ENCODE results near the gene ATG16L1.

The ATG16L1 gene

GRCh38 chr2:233267516-233268245, 16.2 kb downstream of the ATG16L1 start:
- WGBS, 2 experiments, result 90 to 91% methylated on average over 5 to 6 of the region's 6 CpGs
- no peak overlapping the region for H3K4me3 ChIP-seq (ENCODE audit: insufficient read depth, low read depth, low read length)
- H3K27ac ChIP-seq (ENCODE audit: insufficient read depth, low read depth, low read length, poor library complexity, severe bottlenecking), result no peak overlapping the region
- peaks cover 54% of the 10 kb centered on the region for H3K36me3 ChIP-seq (ENCODE audit: control insufficient read depth, insufficient read depth, low read length)
- no peaks in the 10 kb centered on the region for H3K9me3 ChIP-seq (ENCODE audit: control insufficient read depth, low read length)
- H3K27me3 ChIP-seq (ENCODE audit: control insufficient read depth, insufficient read depth, low read length, poor library complexity, severe bottlenecking), result no peaks in the 10 kb centered on the region
- H3K4me1 ChIP-seq (ENCODE audit: control insufficient read depth, insufficient read depth, low read length), result no peaks in the 10 kb centered on the region

GRCh38 chr2:233270366-233270765, 18.9 kb downstream of the ATG16L1 start:
- Histone ChIP-seq H3K27me3 (ENCODE audit: control insufficient read depth, insufficient read depth, low read length, poor library complexity, severe bottlenecking) (no peaks in the 10 kb centered on the region), H3K9me3 (ENCODE audit: control insufficient read depth, low read length) (no peaks in the 10 kb centered on the region), H3K36me3 (ENCODE audit: control insufficient read depth, insufficient read depth, low read length) (peaks cover 62% of the 10 kb centered on the region), H3K4me3 (ENCODE audit: insufficient read depth, low read depth, low read length) (no peak overlapping the region), H3K27ac (ENCODE audit: insufficient read depth, low read depth, low read length, poor library complexity, severe bottlenecking) (no peak overlapping the region), H3K4me1 (ENCODE audit: control insufficient read depth, insufficient read depth, low read length) (no peaks in the 10 kb centered on the region)
- 92 to 97% methylated on average over 4 to 5 of the region's 5 CpGs for WGBS, 2 experiments

GRCh38 chr2:233270951-233271350, 19.5 kb downstream of the ATG16L1 start:
- H3K27me3 ChIP-seq (ENCODE audit: control insufficient read depth, insufficient read depth, low read length, poor library complexity, severe bottlenecking), result no peaks in the 10 kb centered on the region
- no peaks in the 10 kb centered on the region for H3K4me1 ChIP-seq (ENCODE audit: control insufficient read depth, insufficient read depth, low read length)
- peaks cover 60% of the 10 kb centered on the region for H3K36me3 ChIP-seq (ENCODE audit: control insufficient read depth, insufficient read depth, low read length)
- 89 to 90% methylated on average over 2 to 4 of the region's 4 CpGs for WGBS, 2 experiments
- H3K9me3 ChIP-seq (ENCODE audit: control insufficient read depth, low read length), result no peaks in the 10 kb centered on the region
- H3K27ac ChIP-seq (ENCODE audit: insufficient read depth, low read depth, low read length, poor library complexity, severe bottlenecking), result no peak overlapping the region
- H3K4me3 ChIP-seq (ENCODE audit: insufficient read depth, low read depth, low read length), result no peak overlapping the region

GRCh38 chr2:233271693-233272092, 20.2 kb downstream of the ATG16L1 start:
- Histone ChIP-seq H3K27ac (ENCODE audit: insufficient read depth, low read depth, low read length, poor library complexity, severe bottlenecking) (no peak overlapping the region), H3K27me3 (ENCODE audit: control insufficient read depth, insufficient read depth, low read length, poor library complexity, severe bottlenecking) (no peaks in the 10 kb centered on the region), H3K4me1 (ENCODE audit: control insufficient read depth, insufficient read depth, low read length) (no peaks in the 10 kb centered on the region), H3K9me3 (ENCODE audit: control insufficient read depth, low read length) (no peaks in the 10 kb centered on the region), H3K4me3 (ENCODE audit: insufficient read depth, low read depth, low read length) (no peak overlapping the region), H3K36me3 (ENCODE audit: control insufficient read depth, insufficient read depth, low read length) (peaks cover 54% of the 10 kb centered on the region)
- WGBS, 2 experiments, result 93 to 98% methylated on average over 2 of the region's 2 CpGs

- no peaks in the 10 kb centered on the region for H3K27me3 ChIP-seq (ENCODE audit: control insufficient read depth, insufficient read depth, low read length, poor library complexity, severe bottlenecking)
- peaks cover 49% of the 10 kb centered on the region for H3K36me3 ChIP-seq (ENCODE audit: control insufficient read depth, insufficient read depth, low read length)
- H3K4me3 ChIP-seq (ENCODE audit: insufficient read depth, low read depth, low read length), result no peak overlapping the region
- H3K27ac ChIP-seq (ENCODE audit: insufficient read depth, low read depth, low read length, poor library complexity, severe bottlenecking), result no peak overlapping the region
- WGBS, 2 experiments, result 94 to 99% methylated on average over 6 of the region's 6 CpGs
- H3K9me3 ChIP-seq (ENCODE audit: control insufficient read depth, low read length), result no peaks in the 10 kb centered on the region
- no peaks in the 10 kb centered on the region for H3K4me1 ChIP-seq (ENCODE audit: control insufficient read depth, insufficient read depth, low read length)
These were observed 21.6 kb downstream of the ATG16L1 start for GRCh38 chr2:233273120-233273519.

- no peaks in the 10 kb centered on the region for H3K27me3 ChIP-seq (ENCODE audit: control insufficient read depth, insufficient read depth, low read length, poor library complexity, severe bottlenecking)
- WGBS, 2 experiments, result 96 to 97% methylated on average over 4 of the region's 4 CpGs
- no peak overlapping the region for H3K4me3 ChIP-seq (ENCODE audit: insufficient read depth, low read depth, low read length)
- H3K36me3 ChIP-seq (ENCODE audit: control insufficient read depth, insufficient read depth, low read length), result peaks cover 61% of the 10 kb centered on the region
- no peaks in the 10 kb centered on the region for H3K4me1 ChIP-seq (ENCODE audit: control insufficient read depth, insufficient read depth, low read length)
- H3K9me3 ChIP-seq (ENCODE audit: control insufficient read depth, low read length), result no peaks in the 10 kb centered on the region
- no peak overlapping the region for H3K27ac ChIP-seq (ENCODE audit: insufficient read depth, low read depth, low read length, poor library complexity, severe bottlenecking)
These were observed 23.8 kb downstream of the ATG16L1 start for GRCh38 chr2:233275223-233275622.

- Histone ChIP-seq H3K4me3 (ENCODE audit: insufficient read depth, low read depth, low read length) (no peak overlapping the region), H3K27me3 (ENCODE audit: control insufficient read depth, insufficient read depth, low read length, poor library complexity, severe bottlenecking) (no peaks in the 10 kb centered on the region), H3K9me3 (ENCODE audit: control insufficient read depth, low read length) (no peaks in the 10 kb centered on the region), H3K27ac (ENCODE audit: insufficient read depth, low read depth, low read length, poor library complexity, severe bottlenecking) (no peak overlapping the region), H3K4me1 (ENCODE audit: control insufficient read depth, insufficient read depth, low read length) (no peaks in the 10 kb centered on the region), H3K36me3 (ENCODE audit: control insufficient read depth, insufficient read depth, low read length) (peaks cover 57% of the 10 kb centered on the region)
- 91 to 96% methylated on average over 1 to 2 of the region's 2 CpGs for WGBS, 2 experiments
These were observed 27.4 kb downstream of the ATG16L1 start for GRCh38 chr2:233278921-233279320.

- no peaks in the 10 kb centered on the region for H3K27me3 ChIP-seq (ENCODE audit: control insufficient read depth, insufficient read depth, low read length, poor library complexity, severe bottlenecking)
- H3K9me3 ChIP-seq (ENCODE audit: control insufficient read depth, low read length), result no peaks in the 10 kb centered on the region
- H3K4me3 ChIP-seq (ENCODE audit: insufficient read depth, low read depth, low read length), result no peak overlapping the region
- no peaks in the 10 kb centered on the region for H3K4me1 ChIP-seq (ENCODE audit: control insufficient read depth, insufficient read depth, low read length)
- H3K27ac ChIP-seq (ENCODE audit: insufficient read depth, low read depth, low read length, poor library complexity, severe bottlenecking), result no peak overlapping the region
- 95% methylated on average over 4 of the region's 4 CpGs for WGBS, 2 experiments
- H3K36me3 ChIP-seq (ENCODE audit: control insufficient read depth, insufficient read depth, low read length), result peaks cover 50% of the 10 kb centered on the region
These were observed 28.7 kb downstream of the ATG16L1 start for GRCh38 chr2:233280114-233280693.

- Histone ChIP-seq H3K27me3 (ENCODE audit: control insufficient read depth, insufficient read depth, low read length, poor library complexity, severe bottlenecking) (no peaks in the 10 kb centered on the region), H3K9me3 (ENCODE audit: control insufficient read depth, low read length) (no peaks in the 10 kb centered on the region), H3K4me3 (ENCODE audit: insufficient read depth, low read depth, low read length) (no peak overlapping the region), H3K36me3 (ENCODE audit: control insufficient read depth, insufficient read depth, low read length) (peaks cover 47% of the 10 kb centered on the region), H3K27ac (ENCODE audit: insufficient read depth, low read depth, low read length, poor library complexity, severe bottlenecking) (no peak overlapping the region), H3K4me1 (ENCODE audit: control insufficient read depth, insufficient read depth, low read length) (no peaks in the 10 kb centered on the region)
- 95 to 96% methylated on average over 4 of the region's 4 CpGs for whole genome bisulfite sequencing, 2 experiments
These were observed 30.1 kb downstream of the ATG16L1 start for GRCh38 chr2:233281553-233281952.

- Histone ChIP-seq H3K9me3 (ENCODE audit: control insufficient read depth, low read length) (no peaks in the 10 kb centered on the region), H3K36me3 (ENCODE audit: control insufficient read depth, insufficient read depth, low read length) (peaks cover 47% of the 10 kb centered on the region), H3K27ac (ENCODE audit: insufficient read depth, low read depth, low read length, poor library complexity, severe bottlenecking) (no peak overlapping the region), H3K4me1 (ENCODE audit: control insufficient read depth, insufficient read depth, low read length) (no peaks in the 10 kb centered on the region), H3K27me3 (ENCODE audit: control insufficient read depth, insufficient read depth, low read length, poor library complexity, severe bottlenecking) (no peaks in the 10 kb centered on the region), H3K4me3 (ENCODE audit: insufficient read depth, low read depth, low read length) (no peak overlapping the region)
- WGBS, 2 experiments, result 94 to 95% methylated on average over 6 of the region's 6 CpGs
These were observed 30.6 kb downstream of the ATG16L1 start for GRCh38 chr2:233281992-233282603.
